Stimulated activated CD8-positive, alpha-beta memory T cell treated with anti-CD3 and anti-CD28 coated beads, Interleukin-12 subunit alpha, Interleukin-12 subunit beta, amount 100 ng/mL, for 24 hours (primary cell): ENCODE data around the gene CCDC197.
A peak's percentile ranks its signal among the peaks of the same experiment; 100 is the strongest.

ENCODE experiments used
- DNase-seq: peaks from one replicate; pipeline ENCODE4 v3.0.0-alpha.2; 2020; ENCODE audit errors: extremely low read depth

CCDC197 gene

GRCh38 chr14:94025720-94026119 is 28.6 kb downstream of the CCDC197 start:
- DNase-seq, result no peak

- DNase-seq, result peak; percentile 87
Measured at GRCh38 chr14:94026173-94026888, 29.2 kb downstream of the CCDC197 start, which contains the start of gene OTUB2. Gene OTUB2 (plus strand): TSS chr14:94026340. CDS start chr14:94026538, 198 bp downstream.

GRCh38 chr14:94026889-94027469 is 29.9 kb downstream of the CCDC197 start:
- DNase-seq, result no peak

- no peak for DNase-seq
Measured at GRCh38 chr14:94027566-94028449, 30.7 kb downstream of the CCDC197 start.

GRCh38 chr14:94028450-94028826 is 31.3 kb downstream of the CCDC197 start:
- no peak for DNase-seq

- no peak for DNase-seq
Measured at GRCh38 chr14:94029265-94029664, 32.2 kb downstream of the CCDC197 start.

- no peak for DNase-seq
Measured at GRCh38 chr14:94029671-94030203, 32.6 kb downstream of the CCDC197 start.

DNA sequence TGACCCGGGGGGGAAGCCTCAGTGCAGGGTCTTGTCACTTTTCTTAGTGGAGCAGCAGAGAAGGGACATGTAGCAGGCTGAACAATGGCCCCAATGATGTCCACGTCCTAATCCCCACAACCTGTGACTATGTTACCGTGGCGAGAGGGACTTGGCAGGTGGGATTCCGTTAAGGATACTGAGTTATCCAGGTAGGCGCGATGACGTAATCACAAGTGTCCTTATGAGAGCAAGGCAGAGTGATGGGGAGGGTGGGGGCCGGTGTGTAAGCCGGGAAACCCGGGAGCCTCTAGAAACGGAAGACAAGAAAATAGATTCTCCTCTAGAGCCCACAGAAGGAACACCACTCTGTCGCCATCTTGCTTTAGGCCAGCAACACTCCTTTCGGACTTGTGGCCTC is 33.5 kb downstream of the CCDC197 start:
- DNase-seq, result no peak

- no peak for DNase-seq
Measured at GRCh38 chr14:94031161-94031882, 34.2 kb downstream of the CCDC197 start.

GRCh38 chr14:94031883-94032279 is 34.8 kb downstream of the CCDC197 start:
- no peak for DNase-seq

DNA sequence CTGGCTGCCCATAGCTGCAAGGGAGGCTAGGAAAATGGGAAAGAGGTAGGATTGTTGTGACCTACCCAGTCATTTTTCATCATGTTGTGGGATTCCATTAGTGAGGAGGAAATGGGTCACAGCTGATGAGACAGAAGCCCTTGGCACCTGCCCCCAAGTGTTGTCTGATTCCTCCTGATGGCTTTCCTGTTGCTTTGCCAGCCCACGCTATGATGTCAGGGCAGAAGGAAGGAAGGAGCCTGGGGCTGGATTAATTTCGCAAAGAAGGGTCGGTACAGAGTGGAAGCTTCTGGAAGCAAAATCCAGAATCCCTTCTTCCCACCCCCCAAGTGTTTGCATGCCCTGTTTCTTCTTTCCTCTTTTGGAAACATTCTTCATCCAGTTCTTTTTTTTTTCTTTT is 37.8 kb downstream of the CCDC197 start:
- no peak for DNase-seq

GRCh38 chr14:94036313-94037167 is 39.4 kb downstream of the CCDC197 start:
- DNase-seq, result peak; percentile 35

DNA sequence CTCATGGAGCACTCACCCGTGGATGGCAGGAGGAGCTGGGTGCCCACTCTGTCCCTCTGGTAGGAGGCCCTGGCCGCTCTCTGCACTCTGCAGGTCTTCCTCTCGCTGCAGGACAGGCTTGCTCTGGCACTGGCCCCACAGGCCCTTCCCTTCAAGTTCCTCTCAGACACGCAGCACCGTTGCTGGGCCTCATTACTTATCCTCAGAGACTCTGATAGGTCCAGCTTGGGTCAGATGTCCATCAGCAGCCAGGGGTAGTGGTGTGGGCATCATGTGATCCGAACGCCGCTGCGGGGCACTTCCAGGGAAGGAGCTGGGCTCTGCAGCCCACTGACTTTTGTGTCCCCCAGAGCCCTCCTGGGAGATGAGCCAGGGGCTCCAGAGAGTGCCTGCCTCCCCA is 40.9 kb downstream of the CCDC197 start:
- DNase-seq, result no peak

- DNase-seq, result no peak
Measured at GRCh38 chr14:94038510-94038909, 41.4 kb downstream of the CCDC197 start.

DNA sequence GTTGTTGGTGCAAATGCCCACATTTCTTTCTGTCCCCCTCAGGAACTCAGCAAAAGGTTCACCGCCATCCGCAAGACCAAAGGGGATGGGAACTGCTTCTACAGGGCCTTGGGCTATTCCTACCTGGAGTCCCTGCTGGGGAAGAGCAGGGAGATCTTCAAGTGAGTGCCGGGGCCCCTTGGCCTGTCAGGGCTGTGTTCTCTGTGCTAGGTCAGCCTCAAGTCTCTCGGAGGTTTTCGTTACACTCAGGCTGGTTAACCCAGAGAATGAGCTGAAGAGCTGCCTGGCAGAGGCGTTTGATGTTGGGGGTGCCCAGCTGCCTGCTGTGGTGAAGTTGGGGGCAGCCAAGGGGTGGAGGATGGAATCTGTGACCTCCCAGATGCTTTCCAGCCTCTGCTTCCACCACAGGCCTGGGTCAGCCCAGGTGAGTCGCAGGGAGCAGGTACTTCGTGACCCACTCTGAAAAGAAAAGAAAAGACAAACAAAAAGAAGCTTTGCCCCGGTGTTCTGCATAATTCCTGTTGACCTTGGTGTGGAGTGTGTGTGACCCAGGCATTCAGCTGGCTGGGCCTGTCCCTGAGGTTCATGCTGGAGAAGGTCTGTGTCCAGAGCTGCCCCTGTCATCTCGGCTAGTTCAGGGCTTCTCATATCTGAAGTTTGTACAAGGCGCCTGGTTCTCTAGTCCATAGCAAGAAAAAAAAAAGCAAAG is 42.0 kb downstream of the CCDC197 start:
- no peak for DNase-seq

DNA sequence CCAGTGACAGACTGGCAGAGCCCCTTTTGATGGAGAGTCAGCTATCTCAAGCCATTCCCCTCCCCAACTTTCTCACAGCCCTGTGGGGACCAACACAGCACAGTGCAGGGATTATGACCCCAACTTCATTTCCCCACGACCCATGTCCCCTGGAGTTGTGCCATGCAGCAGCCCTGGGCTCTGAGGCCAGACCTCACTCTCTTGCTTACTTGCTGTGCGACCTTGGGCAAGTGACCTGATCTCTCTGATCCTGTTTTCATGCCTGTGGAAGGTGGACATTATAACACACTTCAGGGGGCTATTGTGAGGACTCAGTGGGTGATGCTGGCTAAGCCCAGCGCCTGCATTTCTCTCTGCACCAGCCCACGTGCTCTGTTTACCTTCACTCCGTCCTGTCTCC is 43.1 kb downstream of the CCDC197 start:
- DNase-seq, result no peak

DNA sequence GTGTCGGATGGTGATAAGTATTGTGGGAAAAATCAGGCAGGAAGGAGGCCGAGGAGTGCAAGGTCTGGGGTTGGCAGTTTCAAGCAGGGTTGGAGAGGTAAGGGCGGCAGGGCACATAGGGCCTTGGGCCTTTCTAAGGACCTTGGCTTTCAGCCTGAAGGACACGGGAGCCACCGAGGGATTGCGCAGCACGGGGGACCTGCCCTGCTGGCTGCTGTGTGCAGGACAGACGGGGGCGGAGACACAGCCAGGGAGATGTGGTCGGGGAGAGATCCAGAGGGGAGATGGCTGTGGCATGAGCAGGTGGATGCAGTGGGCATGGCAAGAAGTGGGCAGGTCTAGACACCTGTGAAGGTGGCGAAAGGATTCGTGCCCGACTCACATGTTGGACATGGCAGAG is 43.7 kb downstream of the CCDC197 start:
- no peak for DNase-seq

DNA sequence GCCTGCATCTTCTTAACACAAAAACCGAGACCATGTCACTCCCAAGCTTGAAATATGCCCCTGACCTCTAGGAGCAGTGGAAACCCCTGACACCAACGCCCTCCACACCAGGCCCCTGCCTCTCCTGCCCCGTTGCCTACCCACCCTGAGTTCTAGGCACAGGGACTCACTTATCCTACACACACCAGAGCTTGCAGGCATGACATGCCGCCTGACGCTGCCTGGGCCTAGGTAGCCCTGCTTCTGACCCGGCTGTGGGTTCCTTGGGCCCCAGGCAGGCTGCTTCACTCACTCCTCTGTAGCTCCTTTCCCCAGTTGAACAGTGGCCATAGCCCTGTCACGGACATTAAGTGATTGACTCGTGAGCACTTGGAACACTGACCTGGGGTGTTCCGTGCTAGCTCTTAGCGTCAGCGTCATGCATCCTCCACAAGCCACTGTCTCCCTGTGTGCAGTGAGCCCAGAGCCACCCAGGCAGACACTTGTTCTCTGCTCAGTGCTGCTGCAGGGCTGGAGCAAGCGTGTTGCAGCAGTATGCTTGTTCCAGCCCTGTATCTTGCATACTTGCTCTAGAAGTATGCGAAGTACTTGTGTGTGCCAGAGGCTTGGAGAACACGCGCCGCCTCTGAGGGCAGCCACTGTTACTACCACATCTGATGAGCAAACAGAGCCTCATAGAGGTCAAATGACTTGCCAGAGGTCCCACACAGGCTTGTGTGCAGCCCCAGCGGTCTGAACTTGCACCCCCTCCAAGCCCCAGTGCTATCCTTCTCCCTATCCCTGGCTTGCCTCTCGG is 44.6 kb downstream of the CCDC197 start:
- DNase-seq, result no peak

- DNase-seq, result no peak
Measured at GRCh38 chr14:94042433-94043091, 45.5 kb downstream of the CCDC197 start.
